K562 (cell line): ENCODE measurements around the gene CYTH4. TPM values are rescaled to one million over a fixed set of nuclear protein-coding genes. Genes with fewer than 3 reads are reported as not detected.

ENCODE experiments used
- ATF6 ChIP-seq: sonication (generic); formaldehyde crosslinking; IDR thresholded peaks from 2 replicates; pipeline ENCODE4 v1.4.0; 2020; ENCODE audit warnings: mild to moderate bottlenecking, missing genetic modification reagents
- CREBBP ChIP-seq: IDR thresholded peaks from one replicate; pipeline ENCODE4 v1.6.1; 2012; ENCODE audit warnings: low read depth, mild to moderate bottlenecking, control low read depth, inconsistent platforms, low read length
- EGR1 ChIP-seq: fragments of 450-650 bp; conservative IDR thresholded peaks from 2 replicates; pipeline ENCODE4 v1.6.1; 2017; ENCODE audit warnings: mild to moderate bottlenecking
- EP400 ChIP-seq: fragments of 450-650 bp; IDR thresholded peaks from 2 replicates; pipeline ENCODE4 v1.6.1; 2017; ENCODE audit warnings: antibody characterized with exemption, mild to moderate bottlenecking, moderate library complexity
- HINFP ChIP-seq: fragments of 450-650 bp; conservative IDR thresholded peaks from 2 replicates; pipeline ENCODE4 v1.6.1; 2016; ENCODE audit warnings: missing genetic modification characterization, low read depth, mild to moderate bottlenecking, control low read depth, missing compliant biosample characterization
- KAT8 ChIP-seq: fragments of 450-650 bp; IDR thresholded peaks from 2 replicates; pipeline ENCODE4 v1.6.1; 2016; ENCODE audit warnings: low read depth, mild to moderate bottlenecking
- MAX ChIP-seq: sonication (generic); formaldehyde crosslinking; IDR thresholded peaks from 2 replicates; pipeline ENCODE4 v1.9.0; 2022; ENCODE audit warnings: mild to moderate bottlenecking, missing genetic modification reagents
- NR3C1 ChIP-seq: sonication (generic); formaldehyde crosslinking; IDR thresholded peaks from 2 replicates; pipeline ENCODE4 v1.8.1; 2022; ENCODE audit warnings: missing genetic modification reagents
- PHF8 ChIP-seq: fragments of 200-600 bp; sonication (generic); IDR thresholded peaks from 2 replicates; pipeline ENCODE4 v1.6.1; 2012; ENCODE audit warnings: mixed run types, mild to moderate bottlenecking, inconsistent platforms, low read length, moderate library complexity, borderline replicate concordance
- RERE ChIP-seq: sonication (generic); formaldehyde crosslinking; IDR thresholded peaks from 2 replicates; pipeline ENCODE4 v1.8.0; 2023; ENCODE audit warnings: missing genetic modification reagents, mild to moderate bottlenecking, borderline replicate concordance
- SMAD1 ChIP-seq: fragments of 150-350 bp; IDR thresholded peaks from 2 replicates; pipeline ENCODE4 v1.6.1; 2014; ENCODE audit warnings: low read length, low read depth; ENCODE audit not compliant: partially characterized antibody
- THAP7 ChIP-seq: fragments of 250-450 bp; sonication (Bioruptor Pico); IDR thresholded peaks from 2 replicates; pipeline ENCODE4 v1.5.0; 2021
- YBX1 ChIP-seq: fragments of 450-650 bp; IDR thresholded peaks from 2 replicates; pipeline ENCODE4 v1.7.1; 2016; ENCODE audit warnings: mild to moderate bottlenecking
- ZBTB26 ChIP-seq: fragments of 450-650 bp; formaldehyde crosslinking; IDR thresholded peaks from 2 replicates; pipeline ENCODE4 v1.4.0; 2022; ENCODE audit warnings: missing genetic modification characterization
- ZFP36 ChIP-seq: fragments of 150-350 bp; IDR thresholded peaks from 2 replicates; pipeline ENCODE4 v1.6.1; 2018; ENCODE audit warnings: low read length, low read depth; ENCODE audit not compliant: partially characterized antibody
- ZNF324 ChIP-seq: fragments of 250-450 bp; sonication (Bioruptor Pico); IDR thresholded peaks from 2 replicates; pipeline ENCODE4 v1.4.0; 2020; ENCODE audit warnings: mild to moderate bottlenecking
- ZNF644 ChIP-seq: fragments of 200-800 bp; sonication (Bioruptor generic); IDR thresholded peaks from 2 replicates; pipeline ENCODE4 v1.6.1; 2016; ENCODE audit warnings: low read depth, missing genetic modification characterization, missing compliant biosample characterization
- ZZZ3 ChIP-seq: fragments of 450-650 bp; IDR thresholded peaks from 2 replicates; pipeline ENCODE4 v1.6.1; 2016; ENCODE audit warnings: antibody characterized with exemption, mild to moderate bottlenecking, moderate library complexity
- polyA plus RNA-seq, 8 experiments: library from polyadenylated mRNA; depleted of rRNA in 4 of 8; stranded (reverse) in 5 of 8; unstranded in 3 of 8; fragments of >200 nt; fragmentation: Nextera tagmentation in 2 of 8; fragmentation: Illumina TruSeq in 1 of 8; extraction: Ambion mirVana in 2 of 8; extraction: Trizol in 1 of 8; gene quantifications; 2 replicates each; pipeline versions ENCODE4 v1.2.1 to v1.2.3, GENCODE V29; 2011 to 2014; ENCODE audit warnings: inconsistent platforms in 1 of 8, missing spikeins in 1 of 8
- total RNA-seq, 7 experiments: library from RNA; depleted of rRNA in 6 of 7; stranded (reverse); fragments of >200 nt in 6 of 7; fragmentation: Illumina TruSeq in 2 of 7; extraction: Trizol in 2 of 7; gene quantifications; 2 replicates each; pipeline versions ENCODE4 v1.2.1 to v1.2.3, GENCODE V29; 2011 to 2021; ENCODE audit warnings: low replicate concordance in 1 of 7

Gene CYTH4
- total and polyA plus RNA-seq, 9 of the 15 experiments (the other 6 are each of a cell fraction or from before 2014, with no cell fraction given), result 0.03 to 2.0 (median 0.61) TPM; not detected in 1

GRCh38 chr22:37303821-37304274 lies 21.5 kb downstream of the CYTH4 start (continued):
- TF ChIP-seq HINFP, result no peak
- peak; percentile 17; the same call in 1 of the 2 replicates for TF ChIP-seq MAX (CRISPR knock-in tag)
- TF ChIP-seq EP400, result no peak
- no peak for TF ChIP-seq ATF6 (CRISPR knock-in tag)
- no peak for TF ChIP-seq THAP7 (CRISPR knock-in tag)
- no peak for TF ChIP-seq NR3C1 (CRISPR knock-in tag)
- no peak for TF ChIP-seq CREBBP
- no peak for TF ChIP-seq ZNF324 (CRISPR knock-in tag)
- no peak for TF ChIP-seq ZZZ3
- TF ChIP-seq EGR1, result peak; percentile 27; the same call in 1 of the 2 replicates
- no peak for TF ChIP-seq KAT8
- TF ChIP-seq YBX1, result no peak
- TF ChIP-seq ZNF644, result no peak
- TF ChIP-seq ZBTB26 (CRISPR knock-in tag), result no peak
- no peak for TF ChIP-seq RERE (CRISPR knock-in tag)
- TF ChIP-seq SMAD1, result no peak
- TF ChIP-seq PHF8, result no peak
- peak; percentile 99 for TF ChIP-seq ZFP36
